NCI-H128 (cell line): Measurements from ENCODE around the gene GNLY.
"Not testable (repeated sequence)": the region's sequence is repeated elsewhere in the genome, so short reads cannot be mapped to it uniquely, and the experiment has no call there.

ENCODE experiments used
- DNase-seq: peaks from one replicate; lab custom pipeline; 2025; ENCODE audit not compliant: unreplicated experiment; lab: John Stamatoyannopoulos, UW

GNLY gene

GRCh38 chr2:85663594-85664565, 30.3 kb upstream of the GNLY start:
- DNase-seq, result no peak

- DNase-seq, result no peak
Measured at GRCh38 chr2:85665264-85665937, 28.8 kb upstream of the GNLY start.

- DNase-seq, result no peak
Measured at GRCh38 chr2:85666016-85666415, 28.1 kb upstream of the GNLY start.

- no peak for DNase-seq
Measured at GRCh38 chr2:85666435-85667316, 27.5 kb upstream of the GNLY start.

DNA sequence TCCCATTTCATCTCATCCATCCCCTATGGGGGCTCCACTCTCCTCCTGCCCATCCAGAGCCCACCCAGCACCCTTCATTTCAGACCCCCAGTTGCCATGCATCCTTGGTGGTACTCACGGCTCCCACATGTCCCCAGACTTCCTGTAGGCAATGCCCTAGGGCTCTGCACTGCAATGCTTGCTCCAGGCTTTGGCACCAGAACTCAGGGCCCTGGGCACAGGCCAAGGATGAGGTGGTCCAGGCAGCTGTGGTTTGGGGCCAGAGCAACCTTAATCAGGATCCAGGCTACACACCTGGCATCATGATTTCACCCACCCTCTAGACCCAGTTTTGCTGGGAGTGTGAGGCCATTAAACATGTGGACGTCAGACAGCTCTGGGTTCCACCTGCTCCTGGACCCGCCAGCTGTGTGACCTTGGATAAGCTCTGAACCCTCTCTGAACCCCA, 26.6 kb upstream of the GNLY start:
- DNase-seq, result no peak

GRCh38 chr2:85668009-85668856, 25.9 kb upstream of the GNLY start, which contains the start of gene SFTPB:
TSS of gene SFTPB (minus strand) at chr2:85668199. CDS start at chr2:85668183, 16 bp downstream.
- DNase-seq, result no peak

DNA sequence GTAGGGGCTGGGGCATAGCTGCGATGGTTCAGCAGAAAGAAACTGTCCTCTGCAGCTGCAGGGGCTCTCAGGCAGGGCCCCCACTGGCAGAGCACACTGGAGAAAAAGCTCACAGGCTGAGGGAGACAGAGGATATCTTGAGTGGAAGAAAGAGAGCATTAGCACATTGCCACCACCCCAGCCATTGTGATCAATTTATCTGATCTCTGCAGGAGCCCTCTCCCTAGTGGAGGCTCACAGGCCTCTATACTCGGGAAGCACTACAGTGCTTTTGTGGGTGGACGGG, 25.4 kb upstream of the GNLY start:
- no peak for DNase-seq

GRCh38 chr2:85669549-85669948, 24.6 kb upstream of the GNLY start:
- no peak for DNase-seq

GRCh38 chr2:85670416-85670815, 23.7 kb upstream of the GNLY start:
- DNase-seq, result not testable (repeated sequence)

- no peak for DNase-seq
Measured at GRCh38 chr2:85672456-85672855, 21.7 kb upstream of the GNLY start.

- no peak for DNase-seq
Measured at GRCh38 chr2:85673716-85674375, 20.3 kb upstream of the GNLY start.

DNA sequence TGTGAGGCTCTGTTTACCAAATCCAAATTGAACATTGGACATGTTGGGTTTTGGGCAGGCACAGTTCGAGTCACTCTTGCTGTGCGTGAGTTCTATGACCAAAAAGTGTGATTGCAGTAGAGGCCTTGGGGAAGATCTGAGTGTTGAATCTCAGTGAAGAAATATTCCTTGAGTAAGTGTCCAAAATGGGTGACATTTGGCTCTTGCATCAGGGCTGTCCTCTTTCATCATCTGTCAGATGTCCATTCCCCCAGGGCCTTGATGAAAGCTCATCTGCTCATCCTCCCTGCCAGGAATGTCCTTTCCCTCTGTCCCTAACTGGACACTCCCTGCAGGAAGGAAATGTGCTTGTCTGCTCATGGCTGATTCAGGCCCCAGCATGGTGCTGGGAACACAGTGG, 19.7 kb upstream of the GNLY start:
- no peak for DNase-seq

DNA sequence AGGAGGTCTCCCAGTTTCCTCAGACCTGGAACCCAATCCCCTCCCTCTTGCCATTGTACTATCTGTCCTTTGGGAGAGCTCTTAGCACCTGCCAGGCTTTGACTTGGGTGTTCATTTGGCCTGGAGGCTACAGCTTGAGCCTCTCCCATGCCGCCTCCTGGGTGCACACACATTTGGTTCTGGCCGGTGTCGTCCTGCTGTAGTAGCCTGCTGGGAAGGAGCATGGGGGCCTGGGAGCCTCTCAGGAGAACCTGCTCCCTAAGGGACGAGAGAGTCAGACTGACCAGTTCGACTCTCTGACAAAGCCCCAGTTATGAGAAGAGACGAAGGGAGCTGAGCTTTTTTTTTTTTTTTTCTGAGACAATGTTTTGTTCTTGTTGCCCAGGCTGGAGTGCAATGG, 18.7 kb upstream of the GNLY start:
- no peak for DNase-seq

GRCh38 chr2:85675866-85676548, 18.2 kb upstream of the GNLY start:
- no peak for DNase-seq

GRCh38 chr2:85678377-85678776, 15.8 kb upstream of the GNLY start:
- no peak for DNase-seq

GRCh38 chr2:85678794-85679672, 15.1 kb upstream of the GNLY start:
- DNase-seq, result peak; percentile 62

DNA sequence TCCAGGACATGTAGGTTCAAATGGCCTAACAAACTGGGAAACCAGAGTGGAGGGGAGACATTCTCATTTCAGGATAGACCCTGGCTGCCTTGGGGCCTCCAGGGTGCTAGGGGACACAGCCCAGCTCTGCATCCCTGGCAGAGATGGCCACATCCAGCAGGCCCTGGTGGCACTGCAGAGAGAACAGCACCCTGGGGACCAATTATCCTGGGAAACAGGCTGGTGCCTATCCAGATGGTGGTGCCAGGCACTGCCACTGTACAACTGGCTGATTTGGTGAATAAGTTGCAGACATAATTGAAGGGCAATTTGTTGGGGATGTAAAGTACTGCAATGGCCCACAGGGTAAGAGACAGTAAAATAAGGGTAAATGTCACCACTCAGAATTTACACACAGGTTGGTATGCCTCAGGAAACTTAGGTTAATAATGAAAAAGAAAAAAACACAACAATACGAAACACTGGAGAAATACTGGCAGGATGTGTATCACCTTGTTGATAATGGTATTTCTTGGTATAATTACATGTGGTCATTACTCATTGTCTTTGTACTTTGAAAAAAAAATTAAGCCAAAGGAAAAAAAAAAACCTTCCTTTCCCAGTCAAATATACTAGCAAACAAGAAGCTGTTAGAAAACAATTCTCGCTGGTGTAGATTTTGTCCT, 13.3 kb upstream of the GNLY start:
- DNase-seq, result no peak

DNA sequence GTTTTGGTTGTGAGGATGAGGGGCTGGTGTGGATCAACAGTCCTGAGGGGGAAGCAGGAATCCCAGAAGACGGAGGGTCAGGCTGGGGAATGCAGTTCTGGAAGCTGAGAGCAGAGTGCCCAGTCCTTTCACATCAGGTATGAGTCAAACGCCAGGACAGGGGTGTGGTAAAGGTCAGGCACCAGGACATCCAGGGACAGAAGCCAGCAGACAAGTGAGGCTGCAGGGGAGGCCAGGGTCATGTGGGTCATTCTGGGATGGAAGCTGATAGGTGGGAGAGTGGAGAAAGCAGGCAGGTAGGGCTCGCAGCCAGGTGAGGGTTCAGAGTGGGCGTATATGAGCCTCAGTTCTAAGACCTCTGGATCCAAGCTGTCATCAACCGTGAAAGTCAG, 12.8 kb upstream of the GNLY start:
- no peak for DNase-seq
